Activated CD8-positive, alpha-beta memory T cell treated with anti-CD3 and anti-CD28 coated beads, Interleukin-2, amount 50 U/mL, for 4 hours (primary cell): ENCODE results near the gene LRFN4.
"Not testable (repeated sequence)": the region's sequence is repeated elsewhere in the genome, so short reads cannot be mapped to it uniquely, and the experiment has no call there.

ENCODE experiments used
- DNase-seq: peaks from one replicate; pipeline ENCODE4 v3.0.0-alpha.2; 2020

Gene LRFN4

GRCh38 chr11:66856496-66857233 is at the start of gene LRFN4:
TSS of gene LRFN4 (plus strand) at chr11:66857064. CDS start at chr11:66857745, 681 bp downstream.
- DNase-seq: peak; percentile 69

GRCh38 chr11:66809592-66809991 is 47.3 kb upstream of the LRFN4 start:
- DNase-seq: no peak

GRCh38 chr11:66810576-66811185 is 46.2 kb upstream of the LRFN4 start:
- DNase-seq: no peak

- DNase-seq: no peak
Measured at GRCh38 chr11:66814678-66815077, 42.2 kb upstream of the LRFN4 start.

GRCh38 chr11:66815646-66816045 is 41.2 kb upstream of the LRFN4 start:
- no peak for DNase-seq

GRCh38 chr11:66818231-66818955 is 38.5 kb upstream of the LRFN4 start:
- no peak for DNase-seq

- no peak for DNase-seq
Measured at GRCh38 chr11:66820381-66820780, 36.5 kb upstream of the LRFN4 start.

- DNase-seq: no peak
Measured at GRCh38 chr11:66820901-66821300, 36.0 kb upstream of the LRFN4 start.

GRCh38 chr11:66823700-66824099 is 33.2 kb upstream of the LRFN4 start:
- no peak for DNase-seq

- not testable (repeated sequence) for DNase-seq
Measured at GRCh38 chr11:66824573-66824972, 32.3 kb upstream of the LRFN4 start.

GRCh38 chr11:66834539-66834845 is 22.4 kb upstream of the LRFN4 start:
- DNase-seq: no peak

GRCh38 chr11:66834943-66835342 is 21.9 kb upstream of the LRFN4 start:
- no peak for DNase-seq

GRCh38 chr11:66835768-66836405 is 21.0 kb upstream of the LRFN4 start:
- DNase-seq: no peak

- no peak for DNase-seq
Measured at GRCh38 chr11:66840317-66841091, 16.4 kb upstream of the LRFN4 start.

GRCh38 chr11:66841861-66842260 is 15.0 kb upstream of the LRFN4 start:
- DNase-seq: no peak

- DNase-seq: peak; percentile 13
Measured at GRCh38 chr11:66842501-66842895, 14.4 kb upstream of the LRFN4 start.

GRCh38 chr11:66842896-66843775 is 13.7 kb upstream of the LRFN4 start, which contains the start of gene RCE1:
TSS of gene RCE1 (plus strand) at chr11:66843441. CDS start at chr11:66843456, 15 bp downstream.
- DNase-seq: peak; percentile 89

- no peak for DNase-seq
Measured at GRCh38 chr11:66843776-66844495, 12.9 kb upstream of the LRFN4 start.

GRCh38 chr11:66844496-66845142 is 12.2 kb upstream of the LRFN4 start:
- DNase-seq: peak; percentile 16

- peak; percentile 14 for DNase-seq
Measured at GRCh38 chr11:66845143-66845875, 11.6 kb upstream of the LRFN4 start.
